Heart left ventricle (tissue), 13 donors: Measurements from ENCODE around the gene ACSF3.

ENCODE experiments used
- POLR2A ChIP-seq, 2 donors: fragments of 450-650 bp; IDR thresholded peaks; one replicate each; pipeline ENCODE4 v1.6.1; 2017; ENCODE audit warnings: antibody characterized with exemption in 2 of 2, mild to moderate bottlenecking in 2 of 2, moderate library complexity in 2 of 2
- TF ChIP-seq, protein P1 (sequence below), 12 donors: fragments of 200-600 bp; sonication (generic) in 4 of 12; IDR thresholded peaks; one replicate each; pipeline versions ENCODE4 v1.5.0 to v1.8.0; 2018 to 2022; ENCODE audit warnings: antibody characterized with exemption in 12 of 12, mild to moderate bottlenecking in 5 of 12
- donor health status: ischemic (EF 13 %, LVEDD 7.1; RV severe dilation, severe dysfunction).
- donor health status: DM: no; HTN: yes; CAD: no.
- donor health status: DM: no; HTN: no; CAD: no.
- donor health status: ischemic (EF 25% LVEDD 6.9; RV normal size, moderate dysfunction).
- donor health status: ischemic (EF 25% LVEDD 5.7; RV mildly dilated, moderate dysfunction).
- donor health status: ischemic (EF 35%, LVEDD 5.7; RV mildly dilated, moderate dysfunction).
- donor health status: nonischemic (EF 11% LVEDD 7.7; RV severe dilation, severe dysfunction).
- donor health status: DM: yes; HTN: yes; CAD: no.
- donor health status: PGD.
- donor health status: ischemic (EF 29% LVEDD 5.4; RV normal size, mild dysfunction).
- donor health status: nonischemic (EF 23%, LVEDD 6.1; RV moderate dilation, normal function).

DNA sequence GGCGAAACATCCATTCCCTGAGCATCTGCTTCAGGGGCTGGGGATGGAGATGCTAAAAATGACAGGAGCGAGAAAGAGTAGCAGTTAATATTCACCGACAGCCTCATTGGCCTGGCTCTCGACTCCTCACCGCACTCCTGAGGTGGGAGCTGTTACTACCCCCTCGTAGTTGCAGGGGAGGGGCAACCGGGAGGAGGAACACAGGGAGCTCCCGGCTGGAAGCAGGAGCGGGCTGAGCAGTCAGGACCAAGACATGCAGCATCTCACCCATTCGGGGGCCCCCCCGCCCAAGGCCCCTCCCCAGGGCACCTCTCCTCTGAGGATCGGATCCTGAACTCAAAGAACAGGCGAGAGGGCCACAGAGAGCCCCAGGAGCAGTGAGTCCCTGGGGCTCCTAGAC lies 4.5 kb upstream of the ACSF3 start:
- no peak for TF ChIP-seq POLR2A (IDR thresholded peaks at IDR 0.05)
- TF ChIP-seq, protein P1, sequence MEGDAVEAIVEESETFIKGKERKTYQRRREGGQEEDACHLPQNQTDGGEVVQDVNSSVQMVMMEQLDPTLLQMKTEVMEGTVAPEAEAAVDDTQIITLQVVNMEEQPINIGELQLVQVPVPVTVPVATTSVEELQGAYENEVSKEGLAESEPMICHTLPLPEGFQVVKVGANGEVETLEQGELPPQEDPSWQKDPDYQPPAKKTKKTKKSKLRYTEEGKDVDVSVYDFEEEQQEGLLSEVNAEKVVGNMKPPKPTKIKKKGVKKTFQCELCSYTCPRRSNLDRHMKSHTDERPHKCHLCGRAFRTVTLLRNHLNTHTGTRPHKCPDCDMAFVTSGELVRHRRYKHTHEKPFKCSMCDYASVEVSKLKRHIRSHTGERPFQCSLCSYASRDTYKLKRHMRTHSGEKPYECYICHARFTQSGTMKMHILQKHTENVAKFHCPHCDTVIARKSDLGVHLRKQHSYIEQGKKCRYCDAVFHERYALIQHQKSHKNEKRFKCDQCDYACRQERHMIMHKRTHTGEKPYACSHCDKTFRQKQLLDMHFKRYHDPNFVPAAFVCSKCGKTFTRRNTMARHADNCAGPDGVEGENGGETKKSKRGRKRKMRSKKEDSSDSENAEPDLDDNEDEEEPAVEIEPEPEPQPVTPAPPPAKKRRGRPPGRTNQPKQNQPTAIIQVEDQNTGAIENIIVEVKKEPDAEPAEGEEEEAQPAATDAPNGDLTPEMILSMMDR (IDR thresholded peaks at IDR 0.05) = no peak
